Transverse colon (tissue), 3 donors: ENCODE results near the gene FGFBP1.

Experiments
- POLR2A ChIP-seq: fragments of 450-650 bp; IDR thresholded peaks from one replicate; pipeline ENCODE4 v1.6.1; 2016; ENCODE audit warnings: antibody characterized with exemption, mild to moderate bottlenecking, moderate library complexity
- TF ChIP-seq, protein P1 (sequence below), 5 experiments: fragments of 200-600 bp in 3 of 5; fragments of 450-650 bp in 2 of 5; sonication (generic) in 3 of 5; IDR thresholded peaks; 1 replicate in 2 of 5; 2 replicates in 3 of 5; pipeline ENCODE4 v1.5.1; 2016 to 2017; ENCODE audit warnings: antibody characterized with exemption in 5 of 5, inconsistent platforms in 3 of 5, mild to moderate bottlenecking in 2 of 5, moderate library complexity in 1 of 5

DNA sequence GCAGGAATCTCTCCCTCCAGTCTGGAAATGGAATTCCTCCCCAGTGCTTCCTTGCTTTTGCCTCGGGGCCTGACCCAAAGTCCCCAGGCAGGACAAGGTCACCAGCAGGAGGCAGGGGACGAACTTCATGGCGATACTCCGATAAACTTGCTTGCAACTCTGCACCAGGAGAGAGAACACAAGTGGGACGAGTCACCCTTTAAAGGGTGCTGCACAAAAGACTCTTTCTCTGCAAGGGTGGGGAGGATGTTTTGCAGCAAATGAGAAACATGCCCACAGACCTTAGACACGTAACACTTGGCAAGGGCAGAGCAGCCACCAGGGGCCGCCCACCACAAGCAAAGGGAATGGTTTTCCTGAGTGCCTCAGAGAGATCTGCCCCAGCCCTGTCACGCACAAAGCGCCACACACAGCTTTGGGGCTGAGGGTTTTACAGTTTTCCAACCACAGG lies 24.5 kb upstream of the FGFBP1 start, which contains the start of gene FGFBP2:
- TF ChIP-seq, protein P1, sequence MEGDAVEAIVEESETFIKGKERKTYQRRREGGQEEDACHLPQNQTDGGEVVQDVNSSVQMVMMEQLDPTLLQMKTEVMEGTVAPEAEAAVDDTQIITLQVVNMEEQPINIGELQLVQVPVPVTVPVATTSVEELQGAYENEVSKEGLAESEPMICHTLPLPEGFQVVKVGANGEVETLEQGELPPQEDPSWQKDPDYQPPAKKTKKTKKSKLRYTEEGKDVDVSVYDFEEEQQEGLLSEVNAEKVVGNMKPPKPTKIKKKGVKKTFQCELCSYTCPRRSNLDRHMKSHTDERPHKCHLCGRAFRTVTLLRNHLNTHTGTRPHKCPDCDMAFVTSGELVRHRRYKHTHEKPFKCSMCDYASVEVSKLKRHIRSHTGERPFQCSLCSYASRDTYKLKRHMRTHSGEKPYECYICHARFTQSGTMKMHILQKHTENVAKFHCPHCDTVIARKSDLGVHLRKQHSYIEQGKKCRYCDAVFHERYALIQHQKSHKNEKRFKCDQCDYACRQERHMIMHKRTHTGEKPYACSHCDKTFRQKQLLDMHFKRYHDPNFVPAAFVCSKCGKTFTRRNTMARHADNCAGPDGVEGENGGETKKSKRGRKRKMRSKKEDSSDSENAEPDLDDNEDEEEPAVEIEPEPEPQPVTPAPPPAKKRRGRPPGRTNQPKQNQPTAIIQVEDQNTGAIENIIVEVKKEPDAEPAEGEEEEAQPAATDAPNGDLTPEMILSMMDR (IDR thresholded peaks at IDR 0.05), result peak; percentile 36 to 57 (median 43)
- TF ChIP-seq POLR2A, result no peak
